GM12891 (cell line): ENCODE measurements around the gene SYCP3.

Source experiments
- DNase-seq: peaks from one replicate; pipeline ENCODE4 v3.0.0; 2011; ENCODE audit warnings: low spot score; ENCODE audit not compliant: insufficient read length
- FAIRE-seq: peaks from 2 replicates; lab custom pipeline; 2011; peaks lifted over from hg19 to GRCh38; lab: Jason Lieb, UNC
- PAX5 ChIP-seq: IDR thresholded peaks from 2 replicates; pipeline ENCODE4 v1.6.1; 2011; ENCODE audit warnings: low read length, moderate library complexity, mild to moderate bottlenecking; ENCODE audit not compliant: insufficient read depth, severe bottlenecking
- POLR2A ChIP-seq: IDR thresholded peaks from 2 replicates; pipeline ENCODE4 v1.6.1; 2011; ENCODE audit warnings: low read depth, low read length, control low read depth
- POLR2AphosphoS5 ChIP-seq: IDR thresholded peaks from 2 replicates; pipeline ENCODE4 v1.6.1; 2011; ENCODE audit warnings: low read depth, low read length, control low read depth
- POU2F2 ChIP-seq: IDR thresholded peaks from 2 replicates; pipeline ENCODE4 v1.6.1; 2011; ENCODE audit warnings: low read depth, mild to moderate bottlenecking, control low read depth, low read length, moderate library complexity
- SPI1 ChIP-seq: IDR thresholded peaks from 2 replicates; pipeline ENCODE4 v1.6.1; 2011; ENCODE audit warnings: low read depth, low read length, control low read depth
- TAF1 ChIP-seq: IDR thresholded peaks from 2 replicates; pipeline ENCODE4 v1.6.1; 2011; ENCODE audit warnings: low read depth, low read length, control low read depth

The SYCP3 gene

DNA sequence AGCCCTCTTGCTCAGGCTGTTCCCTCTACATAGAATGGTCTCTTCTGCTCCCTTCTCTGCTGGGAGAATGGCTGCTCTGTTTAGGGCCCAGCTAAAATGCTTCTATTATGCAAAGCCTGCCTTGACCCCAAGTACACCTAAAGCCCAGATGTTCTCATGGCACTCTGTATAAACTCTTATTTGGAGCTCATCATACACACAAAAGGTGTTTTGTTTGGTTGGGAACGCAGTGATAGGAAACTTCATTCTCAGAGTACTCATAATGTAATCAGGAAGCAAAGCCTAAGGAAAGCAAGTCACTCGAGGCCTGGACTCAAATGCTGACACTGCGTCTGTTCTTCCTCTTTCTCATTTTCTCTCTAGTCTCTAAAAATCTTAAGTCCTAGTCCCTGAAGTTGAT, 38.2 kb upstream of the SYCP3 start:
- FAIRE-seq = no peak
- DNase-seq = no peak
- TF ChIP-seq POLR2AphosphoS5 = no peak
- TF ChIP-seq POU2F2 = no peak
- no peak for TF ChIP-seq TAF1
- TF ChIP-seq PAX5 = no peak
- no peak for TF ChIP-seq SPI1
- TF ChIP-seq POLR2A = no peak

DNA sequence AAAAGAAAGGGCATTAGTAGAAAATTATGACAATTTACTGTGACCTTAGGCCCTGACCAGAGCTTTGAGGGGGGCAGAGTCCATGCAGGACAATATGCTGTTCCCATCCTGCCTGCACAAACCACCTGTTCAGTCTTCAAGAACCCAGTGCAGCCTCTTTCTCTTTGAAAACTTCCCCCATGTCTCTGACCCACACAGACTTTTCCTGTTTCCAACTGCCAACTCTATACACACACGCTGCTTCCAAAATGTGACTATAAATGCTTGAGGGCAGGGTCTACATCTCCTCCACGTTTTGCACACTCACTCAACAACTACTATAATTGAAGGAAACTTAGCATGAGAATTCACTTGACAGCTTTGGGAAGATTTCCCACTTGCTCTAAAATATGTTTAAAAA, 36.6 kb upstream of the SYCP3 start:
- TF ChIP-seq TAF1 (no peak), SPI1 (no peak), PAX5 (no peak), POLR2A (no peak), POLR2AphosphoS5 (no peak), POU2F2 (no peak)
- DNase-seq (no peak), FAIRE-seq (no peak)

GRCh38 chr12:101773650-101774162, 34.4 kb upstream of the SYCP3 start:
- TF ChIP-seq POLR2AphosphoS5 (no peak), POU2F2 (no peak), TAF1 (no peak), SPI1 (0 out of 2 replicates have a peak, but pooled peaks have one; percentile 5)
- peak; percentile 40 for DNase-seq
- FAIRE-seq = peak; percentile 96

DNA sequence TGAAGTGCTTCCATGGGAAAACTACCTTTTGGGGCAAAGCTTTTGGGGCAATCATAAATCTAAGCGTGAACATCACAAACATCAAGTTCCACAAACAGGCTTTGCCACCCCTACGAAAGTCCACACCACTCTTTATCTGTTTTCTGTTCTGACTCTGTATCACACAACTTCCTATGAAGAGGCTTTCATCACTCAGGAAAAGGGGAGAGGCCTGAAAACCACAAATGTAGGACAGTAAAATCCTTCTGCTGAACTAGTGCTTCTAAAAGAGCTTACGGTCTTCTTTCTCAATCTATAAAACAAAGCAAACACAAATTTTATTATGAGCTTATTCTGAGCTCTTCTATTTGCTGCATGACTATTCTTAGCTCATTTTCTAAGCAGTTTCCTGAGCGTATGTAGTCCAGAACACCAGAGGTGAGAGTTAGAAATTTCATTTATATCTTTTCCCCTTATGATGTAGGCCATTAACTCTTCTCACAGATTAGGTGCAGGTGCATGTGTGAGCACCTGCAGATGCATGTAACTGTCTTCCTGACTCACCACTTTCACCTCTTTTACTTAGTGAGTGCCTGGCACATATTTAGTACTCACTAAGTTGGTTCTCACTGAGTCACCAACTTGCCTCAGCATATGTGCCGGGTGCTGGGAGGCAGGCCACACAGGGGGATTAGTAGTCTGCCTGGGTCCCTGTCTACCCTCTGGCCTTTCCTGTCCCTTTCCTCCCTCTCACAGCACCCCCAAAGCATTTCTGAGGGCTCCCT, 32.9 kb upstream of the SYCP3 start:
- FAIRE-seq = peak; percentile 31
- DNase-seq = no peak
- TF ChIP-seq POLR2AphosphoS5 (0 out of 2 replicates have a peak, but pooled peaks have one; percentile 29), SPI1 (no peak)

- TF ChIP-seq POLR2AphosphoS5 (no peak), TAF1 (no peak), SPI1 (no peak), POU2F2 (no peak), PAX5 (no peak), POLR2A (no peak)
- DNase-seq = no peak
- FAIRE-seq = no peak
Measured at GRCh38 chr12:101769865-101770264, 30.6 kb upstream of the SYCP3 start.

GRCh38 chr12:101768781-101769180, 29.5 kb upstream of the SYCP3 start:
- FAIRE-seq = peak; percentile 51
- DNase-seq = no peak
- TF ChIP-seq POLR2AphosphoS5 (no peak), TAF1 (no peak), PAX5 (no peak), POU2F2 (no peak), SPI1 (no peak), POLR2A (no peak)

- TF ChIP-seq TAF1 (no peak), PAX5 (no peak), POU2F2 (no peak), POLR2A (no peak)
- DNase-seq (no peak), FAIRE-seq (no peak)
Measured at GRCh38 chr12:101767537-101767936, 28.3 kb upstream of the SYCP3 start.

- TF ChIP-seq SPI1 (no peak), POU2F2 (no peak), POLR2A (no peak), PAX5 (no peak), POLR2AphosphoS5 (no peak), TAF1 (no peak)
Measured at GRCh38 chr12:101764051-101764792, 25.0 kb upstream of the SYCP3 start.

GRCh38 chr12:101763246-101763931, 24.1 kb upstream of the SYCP3 start:
- FAIRE-seq (no peak), DNase-seq (no peak)
- TF ChIP-seq PAX5 (no peak), TAF1 (no peak), SPI1 (no peak), POLR2AphosphoS5 (no peak), POU2F2 (no peak), POLR2A (no peak)

More at GRCh38 chr12:101764051-101764792, 25.0 kb upstream of the SYCP3 start:
- no peak for FAIRE-seq
- DNase-seq = no peak

GRCh38 chr12:101761781-101762180, 22.5 kb upstream of the SYCP3 start:
- DNase-seq (no peak), FAIRE-seq (peak; percentile 31)
- TF ChIP-seq POLR2A (no peak), SPI1 (no peak), TAF1 (no peak), POLR2AphosphoS5 (no peak), PAX5 (no peak), POU2F2 (no peak)
